ENCODE data around the gene YPEL2.

GRCh38 chr17:59410049-59410437, 78.6 kb downstream of the YPEL2 start:
- TF ChIP-seq CTCF (conservative IDR thresholded peaks at IDR 0.05; ENCODE audit: low read length) (no peak), EZH2phosphoT487 (IDR thresholded peaks at IDR 0.05; ENCODE audit: borderline replicate concordance) (no peak)
